Measurements from ENCODE around the gene CCDC126.
"Not testable (repeated sequence)": the region's sequence is repeated elsewhere in the genome, so short reads cannot be mapped to it uniquely, and the experiment has no call there.

Gene CCDC126

DNA sequence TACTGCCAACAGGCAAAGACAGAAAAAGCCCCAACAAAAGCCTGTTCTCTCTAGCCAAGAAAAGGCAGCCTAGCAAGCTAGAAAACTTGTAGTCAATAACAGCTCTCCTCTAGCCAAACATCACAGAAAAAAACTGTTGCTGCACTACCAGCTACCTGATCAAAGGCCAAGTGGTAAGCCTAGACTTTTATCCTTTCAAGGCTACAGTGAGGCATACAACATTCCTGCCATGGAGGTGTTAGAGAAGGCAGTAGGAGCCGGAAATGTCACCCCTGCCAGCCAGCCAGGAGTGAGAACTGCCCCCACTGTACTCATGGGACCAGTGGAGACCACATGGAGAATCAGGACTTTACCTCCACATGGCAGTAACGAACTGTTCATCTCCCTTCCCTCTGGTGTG, 31.2 kb downstream of the CCDC126 start:
- DNase-seq (ENCODE audit: low read depth in 2 of 2), result no peak

DNA sequence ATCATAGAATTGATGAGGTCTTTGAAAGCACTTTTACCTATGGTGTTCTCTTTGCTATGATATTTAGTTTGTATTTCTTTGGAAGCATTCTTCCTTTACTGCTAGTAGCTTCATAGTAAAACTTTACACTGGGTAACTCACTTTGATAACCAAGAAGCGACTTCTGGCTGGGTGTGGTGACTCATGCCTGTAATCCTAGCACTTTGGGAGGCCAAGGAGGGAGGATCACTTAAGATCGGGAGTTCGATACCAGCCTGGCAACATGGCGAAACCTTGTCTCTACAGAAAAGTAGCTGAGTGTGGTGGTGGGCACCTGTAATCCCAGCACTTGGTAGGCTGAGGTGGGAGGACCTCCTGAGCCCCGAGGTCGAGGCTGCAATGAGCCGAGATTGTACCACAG, 36.2 kb downstream of the CCDC126 start:
- DNase-seq (ENCODE audit: low read depth in 2 of 2), result no peak

DNA sequence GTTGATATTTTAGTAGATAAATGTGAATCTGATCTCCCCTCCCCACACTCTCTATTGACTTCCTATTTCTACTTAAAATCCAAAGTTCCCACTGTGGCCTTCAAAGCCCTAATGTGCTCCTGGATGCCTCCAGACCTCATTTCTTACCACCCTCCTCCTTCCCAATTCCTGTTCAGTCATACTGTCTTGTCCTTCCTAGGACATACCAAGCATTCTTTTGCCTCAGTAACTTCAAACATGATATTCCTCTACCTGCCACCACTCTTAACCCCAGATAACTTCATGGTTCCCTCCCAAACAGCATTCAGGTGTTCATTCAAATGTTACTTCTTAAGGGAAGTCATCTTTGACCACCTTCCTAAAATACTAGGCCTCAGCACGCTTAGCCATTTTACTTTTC, 48.6 kb downstream of the CCDC126 start:
- no peak for DNase-seq (ENCODE audit: low read depth in 2 of 2)

DNA sequence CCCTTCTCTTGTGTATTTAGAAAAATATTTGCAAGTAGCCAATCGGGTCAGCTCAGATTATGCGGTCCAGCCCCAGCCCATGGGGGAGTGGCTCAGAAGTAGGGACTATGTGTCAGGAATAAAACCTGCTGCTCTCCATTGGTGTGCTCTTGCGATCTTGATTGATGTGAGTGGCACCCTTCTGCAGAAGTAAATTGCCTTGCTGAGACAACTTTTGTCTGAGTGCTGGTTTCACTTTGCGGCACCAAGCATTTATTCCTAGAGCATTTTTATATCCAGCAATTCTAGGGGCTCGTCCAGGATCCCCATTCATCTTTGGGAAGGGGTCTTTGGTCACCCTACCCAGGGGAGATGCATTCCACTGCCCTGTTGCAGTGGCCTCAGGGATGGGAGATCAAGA, 56.8 kb downstream of the CCDC126 start:
- DNase-seq (ENCODE audit: low read depth in 2 of 2), result no peak

DNA sequence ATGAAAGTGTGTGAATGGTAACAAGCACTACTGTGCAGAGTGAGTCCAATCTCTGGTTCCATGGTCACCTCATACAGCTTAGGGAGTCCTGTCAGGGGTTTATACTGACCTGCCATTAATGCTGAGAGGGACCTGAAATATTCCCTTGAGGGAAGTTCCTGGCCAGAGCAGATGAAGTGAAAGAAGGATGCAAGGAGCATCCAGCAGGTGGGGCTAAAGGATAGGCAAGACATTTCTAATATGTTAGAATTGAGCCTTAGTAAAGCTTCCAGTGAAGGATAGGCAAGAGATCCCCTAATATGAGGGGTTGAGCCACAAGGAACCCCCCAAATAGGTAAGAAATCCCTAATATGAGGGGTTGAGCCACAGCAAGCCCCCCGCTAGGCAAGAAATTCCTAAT, 57.3 kb downstream of the CCDC126 start:
- no peak for DNase-seq (ENCODE audit: low read depth in 2 of 2)

DNA sequence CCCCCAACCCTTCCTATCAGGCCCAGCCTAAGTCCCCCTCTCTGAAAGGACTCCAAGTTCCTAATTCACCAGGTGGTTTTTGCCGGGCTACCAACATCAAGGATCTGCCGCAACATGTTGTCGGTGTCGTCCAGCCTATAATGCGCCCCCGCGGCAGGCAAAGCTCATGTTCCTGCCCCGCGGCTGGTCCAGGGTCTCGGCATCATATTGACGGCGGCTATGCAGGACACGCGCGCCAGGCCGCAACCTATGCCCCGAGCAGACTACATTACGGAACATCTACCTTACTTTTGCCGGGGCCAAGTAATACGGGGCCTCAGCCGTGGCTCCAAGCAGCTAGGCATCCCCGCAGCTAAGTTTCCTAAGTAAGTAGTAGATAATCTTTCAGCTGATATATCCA, 58.3 kb downstream of the CCDC126 start:
- DNase-seq (ENCODE audit: low read depth in 2 of 2), result no peak

DNA sequence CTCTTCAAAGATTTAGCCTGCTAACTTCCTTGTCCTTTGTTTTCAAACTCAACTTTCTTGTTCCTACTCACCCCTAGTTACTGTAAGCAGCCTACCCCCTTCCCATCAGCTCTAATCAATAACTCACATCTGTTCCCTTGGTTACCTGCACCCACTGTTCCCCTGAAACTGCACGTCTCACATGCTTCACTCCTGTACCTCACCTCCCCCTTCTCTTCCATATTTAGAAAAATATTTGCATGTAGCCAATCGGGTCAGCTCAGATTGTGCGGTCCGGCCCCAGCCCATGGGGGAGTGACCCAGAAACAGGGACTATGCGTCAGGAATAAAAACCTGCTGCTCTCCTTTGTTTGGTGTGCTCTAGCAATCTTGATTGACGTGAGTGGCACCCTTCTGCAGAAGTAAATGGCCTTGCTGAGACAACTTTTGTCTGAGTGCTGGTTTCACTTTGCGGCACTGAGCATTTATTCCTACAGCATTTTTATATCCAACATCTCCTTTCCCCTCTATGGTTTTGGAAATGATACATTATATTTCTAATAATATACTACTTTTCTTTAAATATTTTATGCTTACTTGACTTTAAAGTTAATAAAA, 61.7 kb downstream of the CCDC126 start:
- no peak for DNase-seq (ENCODE audit: low read depth in 2 of 2)

DNA sequence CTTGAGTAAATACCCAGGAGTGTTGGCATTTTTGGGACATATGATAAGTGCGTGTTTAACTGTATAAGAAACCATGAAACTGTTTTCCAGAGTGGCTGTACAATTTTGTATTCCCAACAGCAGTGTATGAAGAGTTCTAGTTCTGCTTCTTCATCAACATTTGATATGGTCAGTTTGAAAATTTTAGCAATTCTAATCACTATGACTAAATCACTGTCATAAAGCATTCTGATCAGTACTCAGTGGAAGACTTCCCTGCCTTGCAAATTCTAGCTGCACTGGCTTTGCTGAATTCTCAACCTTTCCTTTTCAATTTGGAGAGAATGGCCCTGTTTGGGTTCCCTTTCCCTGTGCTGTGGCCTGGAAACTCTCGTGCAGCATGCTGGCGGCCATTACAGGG, 64.2 kb downstream of the CCDC126 start:
- no peak for DNase-seq (ENCODE audit: low read depth in 2 of 2)

DNA sequence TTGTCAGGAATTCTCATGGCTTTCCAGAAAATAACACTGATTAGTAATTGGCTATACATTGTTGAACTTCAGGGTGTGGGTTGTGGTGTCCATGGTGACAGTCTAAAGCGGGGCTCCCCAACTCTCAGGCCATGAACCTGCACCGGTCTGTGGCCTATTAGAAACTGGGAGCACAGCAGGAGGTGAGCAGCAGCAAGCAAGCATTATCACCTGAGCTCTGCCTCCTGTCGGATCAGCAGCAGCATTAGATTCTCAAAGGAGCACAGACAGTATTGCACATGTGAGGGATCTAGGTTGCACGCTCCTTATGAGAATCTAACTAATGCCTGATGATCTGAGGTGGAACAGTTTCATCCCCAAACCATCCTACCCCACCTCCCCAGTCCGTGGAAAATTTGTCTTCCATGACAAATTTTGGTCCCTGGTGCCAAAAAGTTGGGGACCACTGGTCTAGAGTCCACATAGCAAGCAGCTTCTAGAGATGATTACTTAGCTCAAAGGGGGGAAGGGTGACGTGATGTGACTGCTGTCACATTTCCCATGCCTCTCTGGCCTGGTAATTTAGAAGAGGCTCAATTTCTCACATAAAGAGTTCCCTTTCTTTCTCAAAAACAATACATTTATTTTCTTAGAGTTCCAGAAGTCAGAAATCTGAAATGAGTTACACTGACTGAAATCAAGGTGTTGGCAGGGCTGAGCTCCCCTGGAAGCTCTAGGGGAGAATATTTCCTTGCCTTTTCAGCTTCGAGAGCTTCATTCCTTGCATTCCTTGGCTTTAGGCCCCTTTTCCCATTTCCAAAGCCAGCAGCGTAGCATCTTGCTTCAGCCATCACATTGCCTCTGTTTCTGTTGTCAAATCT, 65.2 kb downstream of the CCDC126 start:
- DNase-seq (ENCODE audit: low read depth in 2 of 2), result no peak

DNA sequence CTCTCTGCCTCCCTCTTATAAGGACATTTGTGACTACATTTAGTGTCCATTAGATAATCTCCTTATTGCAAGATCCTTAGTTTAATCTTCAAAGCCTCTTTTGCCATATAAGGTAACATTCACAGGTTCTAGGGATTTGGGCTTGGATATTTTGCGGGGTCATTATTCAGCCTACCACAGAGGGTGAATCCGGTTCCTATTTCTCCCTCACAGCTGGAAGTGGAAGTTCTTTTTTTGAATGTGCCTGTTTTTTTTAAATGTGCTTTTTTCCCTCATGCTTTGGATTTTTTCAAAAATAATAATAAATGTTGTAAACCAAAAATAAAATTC, 65.8 kb downstream of the CCDC126 start:
- DNase-seq (ENCODE audit: low read depth in 2 of 2), result no peak

DNA sequence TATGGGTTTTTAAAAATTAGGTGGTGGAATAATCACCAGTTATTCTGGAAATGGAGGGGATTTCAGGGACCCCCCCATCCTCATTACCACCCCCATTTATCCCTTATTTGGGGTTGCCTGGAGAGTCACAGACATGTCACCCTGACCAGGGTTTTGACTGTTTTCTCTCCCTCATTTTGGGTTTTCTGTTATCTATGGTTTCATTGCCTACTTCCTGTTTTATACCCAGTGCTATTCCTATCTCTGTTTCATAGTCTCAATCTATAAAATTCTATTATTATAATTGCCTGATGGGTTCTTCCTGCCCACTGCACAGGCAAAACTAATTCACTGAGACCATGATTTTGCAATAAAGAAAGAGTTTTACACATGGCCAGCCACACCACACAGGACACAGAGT, 66.9 kb downstream of the CCDC126 start:
- no peak for DNase-seq (ENCODE audit: low read depth in 2 of 2)

DNA sequence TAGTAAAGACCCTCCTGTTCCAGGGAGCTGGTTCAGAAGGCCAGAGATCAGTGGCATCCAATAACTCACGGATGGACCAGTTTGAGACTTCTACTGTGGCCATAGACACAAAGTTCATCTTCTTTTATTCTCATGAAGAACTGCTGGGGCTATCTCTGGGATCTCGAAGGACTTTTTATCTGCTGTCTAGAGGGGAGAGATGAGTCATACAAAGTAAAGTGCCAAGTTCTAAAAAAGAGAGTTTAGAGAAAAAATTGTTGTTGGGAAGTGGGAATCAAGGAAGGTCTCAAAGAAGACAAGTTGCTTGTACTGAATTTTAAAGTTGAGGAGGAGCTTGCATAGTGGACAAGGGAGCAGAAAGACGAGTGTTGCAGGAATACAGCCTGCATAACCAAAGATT, 74.9 kb downstream of the CCDC126 start:
- DNase-seq (ENCODE audit: low read depth in 2 of 2), result no peak

DNA sequence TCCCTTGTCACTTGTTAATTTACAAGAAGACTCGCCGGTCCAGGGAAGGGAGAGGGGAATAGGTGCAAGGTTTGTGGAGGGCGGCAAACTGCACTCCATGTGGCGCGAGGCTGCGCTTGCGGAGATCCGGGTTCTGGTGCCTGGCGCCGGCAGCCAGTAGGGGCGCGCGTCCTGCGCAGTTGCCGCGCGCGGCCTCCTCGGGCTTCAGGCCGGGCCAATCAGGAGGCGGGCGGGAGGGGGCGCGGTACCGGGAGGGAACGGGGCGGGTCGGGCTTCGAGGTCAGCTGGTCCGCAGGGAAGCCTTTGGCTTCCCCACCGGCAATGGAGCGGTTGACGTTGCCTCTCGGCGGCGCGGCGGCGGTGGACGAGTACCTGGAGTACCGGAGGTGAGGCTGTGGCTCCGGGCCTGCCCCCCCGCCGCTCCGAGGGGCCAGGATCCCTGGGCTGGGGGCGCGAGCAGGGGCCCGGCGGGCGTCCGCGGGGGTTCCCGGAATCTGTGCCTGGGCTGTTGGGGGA, 82.8 kb downstream of the CCDC126 start, which contains the start of gene FAM221A:
FAM221A (plus strand) TSS at position 302 of the 516 bp plus-strand sequence; CDS start at position 322, 20 bp downstream.
- DNase-seq (ENCODE audit: low read depth in 2 of 2), result peak; percentile 51 to 61

DNA sequence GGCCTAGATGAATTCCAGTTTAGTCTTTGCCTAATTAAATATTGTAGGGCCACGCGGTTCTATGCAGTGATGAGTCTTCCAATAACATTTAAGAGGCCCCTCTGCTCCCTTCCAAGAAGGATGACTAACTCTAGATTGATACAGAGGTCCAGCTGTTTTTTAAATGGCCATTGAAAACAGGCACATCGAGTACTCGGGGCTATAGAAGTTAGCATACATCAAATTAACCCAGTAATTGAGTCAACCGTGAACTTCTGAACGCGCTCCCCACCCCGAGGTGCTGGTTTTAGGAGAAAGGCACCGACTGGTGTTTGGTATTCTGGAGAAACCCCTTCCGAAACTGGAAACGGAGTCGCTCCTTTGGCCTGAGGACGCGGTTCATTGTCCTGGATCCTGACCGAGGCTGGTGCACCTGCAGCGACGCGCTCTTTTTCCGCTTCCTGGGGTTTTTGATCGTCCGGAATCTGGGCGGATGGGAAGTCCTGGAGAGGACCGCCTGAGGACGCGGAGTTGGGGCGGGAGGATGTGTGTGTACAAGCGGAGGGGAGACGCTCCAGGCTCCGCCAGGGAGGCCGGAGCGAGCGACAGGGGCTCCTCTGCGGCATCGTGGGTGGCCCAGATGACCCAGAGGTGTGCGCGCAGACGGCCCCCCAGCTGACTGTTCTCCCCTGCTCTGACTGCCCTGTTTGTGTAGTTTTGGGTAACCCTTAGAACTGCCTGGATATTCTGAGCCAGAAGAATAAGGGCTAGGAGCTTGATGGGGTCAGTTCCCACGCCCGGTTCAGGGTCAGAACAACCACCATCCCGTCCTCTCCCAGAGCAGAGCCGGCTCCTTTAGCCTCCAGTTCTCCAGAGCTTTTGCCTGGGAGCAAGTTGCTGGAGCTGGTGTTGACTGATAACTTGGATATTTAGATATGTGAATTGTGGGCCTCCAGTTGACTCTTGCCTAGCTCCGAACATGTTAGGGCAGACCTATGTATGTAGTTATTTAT, 83.5 kb downstream of the CCDC126 start:
- DNase-seq (ENCODE audit: low read depth in 2 of 2), result peak in 1 of 2 donors; percentile 12

DNA sequence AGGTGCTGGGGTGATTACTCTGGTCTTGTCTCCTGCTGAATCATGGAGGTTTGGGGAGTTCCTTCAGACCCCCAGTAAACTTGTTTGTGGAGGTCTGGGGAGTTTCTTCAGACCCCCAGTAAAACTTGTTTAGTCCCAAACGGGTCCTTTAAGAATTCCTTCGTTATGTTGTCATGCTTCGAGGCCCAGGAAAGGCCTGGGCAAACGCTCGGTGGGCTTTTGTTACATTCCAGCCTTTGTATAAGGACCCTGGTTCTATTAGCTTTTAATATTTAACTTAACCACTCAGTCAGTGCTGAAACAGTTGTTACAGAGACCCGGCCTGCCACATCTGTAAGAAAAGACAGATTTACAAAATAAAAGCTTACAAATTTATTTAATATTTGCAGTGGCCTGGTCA, 86.9 kb downstream of the CCDC126 start:
- not testable (repeated sequence) for DNase-seq (ENCODE audit: low read depth in 2 of 2)

DNA sequence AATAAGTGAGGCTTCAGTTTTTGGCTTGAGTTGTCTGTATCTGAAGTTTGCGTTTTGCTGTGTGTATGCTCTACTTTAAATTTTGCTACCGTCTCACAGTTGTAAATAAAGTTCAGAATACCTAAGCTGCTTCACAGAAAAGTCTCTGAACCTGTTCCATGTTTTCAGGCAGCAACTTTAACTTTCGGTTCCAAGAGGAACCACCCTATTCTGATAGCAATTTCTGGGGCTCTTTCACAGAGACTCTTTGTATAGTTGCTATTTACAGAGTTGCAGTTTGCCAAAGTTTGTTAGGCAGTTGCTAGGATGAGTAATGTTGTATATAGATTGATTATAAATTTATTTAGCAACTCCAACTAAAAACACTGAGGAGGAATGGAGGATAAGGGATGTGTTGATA, 88.5 kb downstream of the CCDC126 start:
- no peak for DNase-seq (ENCODE audit: low read depth in 2 of 2)

DNA sequence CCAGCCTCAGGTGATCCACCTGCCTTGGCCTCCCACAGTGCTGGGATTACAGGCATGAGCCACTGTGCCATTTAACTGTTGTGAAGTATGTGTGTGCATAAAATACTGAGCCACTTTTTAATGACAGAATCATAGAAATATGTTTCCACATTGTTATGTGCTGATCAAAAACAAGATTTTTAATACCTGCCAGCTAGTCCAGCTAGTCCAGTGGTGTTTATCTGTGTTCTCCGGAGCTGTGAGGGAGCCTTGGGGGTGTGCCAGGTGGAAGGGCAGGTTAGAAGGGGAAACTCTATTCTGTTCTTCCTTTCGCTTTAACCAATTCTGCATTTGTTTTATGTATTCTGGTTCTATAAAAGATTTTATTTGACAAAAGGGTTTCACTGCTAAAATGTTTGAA, 89.8 kb downstream of the CCDC126 start:
- no peak for DNase-seq (ENCODE audit: low read depth in 2 of 2)

DNA sequence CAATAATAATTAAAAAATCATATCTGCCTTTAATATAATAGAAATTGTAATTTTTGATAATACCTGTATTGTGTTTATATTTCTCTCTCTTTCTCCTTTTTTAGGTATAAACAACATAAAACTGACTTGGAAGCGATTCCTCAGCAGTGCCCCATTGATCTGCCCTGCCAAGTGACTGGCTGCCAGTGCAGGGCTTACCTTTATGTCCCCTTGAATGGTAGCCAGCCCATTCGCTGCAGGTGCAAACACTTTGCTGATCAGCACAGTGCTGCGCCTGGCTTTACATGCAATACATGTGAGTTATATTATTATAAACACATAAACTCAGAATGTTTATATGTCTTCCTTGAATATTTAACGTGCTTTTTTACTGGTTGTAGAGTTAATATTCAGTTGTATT, 92.0 kb downstream of the CCDC126 start:
- DNase-seq (ENCODE audit: low read depth in 2 of 2), result no peak

DNA sequence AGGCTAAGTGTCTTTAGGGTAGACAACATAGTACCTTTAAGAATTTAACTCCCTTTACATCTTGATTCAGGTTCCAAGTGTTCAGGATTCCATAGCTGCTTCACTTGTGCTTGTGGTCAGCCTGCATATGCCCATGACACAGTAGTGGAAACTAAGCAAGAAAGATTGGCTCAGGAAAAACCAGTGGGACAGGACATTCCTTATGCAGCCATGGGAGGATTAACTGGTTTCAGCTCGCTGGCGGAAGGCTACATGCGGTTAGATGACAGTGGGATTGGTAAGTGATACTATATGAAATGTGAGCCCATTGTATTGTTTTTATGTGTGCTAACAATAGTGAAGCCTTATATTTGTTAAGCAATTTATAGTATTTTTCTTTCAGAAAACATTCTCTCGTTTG, 94.1 kb downstream of the CCDC126 start:
- no peak for DNase-seq (ENCODE audit: low read depth in 2 of 2)

DNA sequence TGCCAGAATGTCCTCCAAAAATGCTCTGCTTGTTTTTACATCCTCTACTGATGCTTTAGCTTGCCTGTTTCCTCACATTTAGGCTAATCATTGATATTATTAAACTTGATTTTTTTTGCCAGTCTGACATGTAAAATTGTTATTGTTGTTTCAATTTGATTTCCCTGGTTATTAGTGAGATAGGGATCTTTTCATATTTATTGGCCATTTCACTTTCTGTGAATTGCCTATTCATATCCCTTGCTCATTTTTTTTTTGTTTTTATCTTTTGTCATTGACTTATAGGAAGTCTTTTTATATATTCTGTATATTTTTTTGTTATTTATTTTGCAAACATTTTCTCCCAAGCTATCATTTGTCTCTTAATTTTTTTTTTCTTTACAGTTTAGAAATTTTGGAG, 96.0 kb downstream of the CCDC126 start:
- no peak for DNase-seq (ENCODE audit: low read depth in 2 of 2)

Data from stimulated activated CD4-positive, alpha-beta T cell treated with anti-CD3 and anti-CD28 coated beads, Interleukin-1b, Interleukin-23, amount 100 ng/mL, for 1 hour (primary cell).